Suppressor macrophage treated with lipopolysaccharide for 1 hour (primary cell): ENCODE measurements around the gene TADA2A.
"Not testable (repeated sequence)": the region's sequence is repeated elsewhere in the genome, so short reads cannot be mapped to it uniquely, and the experiment has no call there.

Source experiments
- DNase-seq, 3 donors: peaks; one replicate each; pipeline ENCODE4 v3.0.0-alpha.2; 2020 to 2022

Gene TADA2A

GRCh38 chr17:37494401-37494831 lies 87.7 kb downstream of the TADA2A start:
- DNase-seq: no peak

GRCh38 chr17:37494971-37495370 lies 88.3 kb downstream of the TADA2A start:
- no peak for DNase-seq

GRCh38 chr17:37500378-37500777 lies 93.7 kb downstream of the TADA2A start:
- DNase-seq: no peak

- no peak for DNase-seq
Measured at GRCh38 chr17:37502009-37502936, 95.6 kb downstream of the TADA2A start.

GRCh38 chr17:37503148-37503547 lies 96.5 kb downstream of the TADA2A start:
- no peak for DNase-seq

- DNase-seq: no peak
Measured at GRCh38 chr17:37505333-37505732, 98.6 kb downstream of the TADA2A start.

- peak in 2 of 3 donors; percentile 31 to 46 for DNase-seq
Measured at GRCh38 chr17:37506678-37507077, 100.0 kb downstream of the TADA2A start.

GRCh38 chr17:37507111-37507510 lies 100.4 kb downstream of the TADA2A start:
- no peak for DNase-seq

GRCh38 chr17:37510056-37510455 lies 103.4 kb downstream of the TADA2A start:
- DNase-seq: no peak

- DNase-seq: not testable (repeated sequence)
Measured at GRCh38 chr17:37511642-37512041, 105.0 kb downstream of the TADA2A start.

- DNase-seq: no peak
Measured at GRCh38 chr17:37512442-37513068, 105.9 kb downstream of the TADA2A start.

GRCh38 chr17:37513711-37514110 lies 107.0 kb downstream of the TADA2A start:
- DNase-seq: no peak

GRCh38 chr17:37516127-37516571 lies 109.5 kb downstream of the TADA2A start:
- DNase-seq: no peak

GRCh38 chr17:37517881-37518280 lies 111.2 kb downstream of the TADA2A start:
- no peak for DNase-seq

- DNase-seq: no peak
Measured at GRCh38 chr17:37518826-37519225, 112.1 kb downstream of the TADA2A start.

GRCh38 chr17:37519251-37519985 lies 112.7 kb downstream of the TADA2A start:
- no peak for DNase-seq

GRCh38 chr17:37520174-37520573 lies 113.5 kb downstream of the TADA2A start:
- no peak for DNase-seq

GRCh38 chr17:37521821-37522220 lies 115.1 kb downstream of the TADA2A start:
- DNase-seq: no peak

- no peak for DNase-seq
Measured at GRCh38 chr17:37523715-37524219, 117.1 kb downstream of the TADA2A start.

GRCh38 chr17:37527249-37527851 lies 120.7 kb downstream of the TADA2A start:
- DNase-seq: peak in 2 of 3 donors; percentile 17 to 20
